GM19468 (cell line): Measurements from ENCODE around the gene PLK4.

Experiments
- ATAC-seq: cut with Tn5 transposase; IDR thresholded peaks from one replicate; pipeline ENCODE4 v1.9.1; 2021; ENCODE audit warnings: mild to moderate bottlenecking, moderate library complexity, moderate number of reproducible peaks; ENCODE audit not compliant: unreplicated experiment; ENCODE audit errors: extremely low read depth

Gene PLK4

DNA sequence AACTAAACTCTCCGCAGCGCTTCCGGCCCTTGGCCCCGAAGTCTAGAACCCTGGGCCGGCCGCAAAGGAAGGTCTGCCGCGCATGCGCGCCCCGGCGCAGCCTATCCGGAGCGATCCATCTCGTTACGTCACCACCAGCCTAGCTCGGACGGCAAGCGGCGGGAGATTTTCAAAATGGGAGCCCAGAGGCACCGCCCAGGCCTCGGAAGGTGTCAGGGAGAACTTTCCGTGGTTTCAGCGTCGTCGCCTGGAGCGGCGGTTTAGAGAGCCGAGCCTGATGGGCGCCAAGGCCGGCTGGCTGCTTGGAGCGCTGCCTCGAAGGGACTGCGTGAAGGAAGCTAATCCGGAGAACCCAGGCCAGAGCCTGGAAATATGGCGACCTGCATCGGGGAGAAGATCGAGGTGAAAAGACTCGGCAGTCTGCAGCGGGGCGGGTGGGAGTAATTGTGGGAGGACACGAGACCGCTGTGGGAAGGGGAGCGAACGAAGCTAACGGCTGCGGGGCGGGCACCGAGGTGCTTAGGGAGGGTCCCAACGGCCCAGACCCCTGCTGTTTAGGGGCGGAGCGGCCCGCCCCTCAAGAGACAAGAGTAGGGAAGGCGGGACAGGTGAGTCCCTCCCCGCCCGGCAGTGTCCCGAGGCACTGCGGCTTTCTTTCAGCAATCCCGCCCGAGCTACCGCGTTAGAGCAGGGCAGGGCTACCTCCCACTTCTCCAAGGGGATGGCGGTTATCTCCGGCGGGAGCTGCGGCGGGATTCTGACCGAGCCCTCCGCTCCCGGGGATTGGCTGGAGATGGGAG, at the start of gene PLK4:
Gene PLK4, plus strand, starts transcription at position 131 of the 800 bp plus-strand sequence. Its CDS starts 242 bp downstream, at position 373.
- peak; percentile 97 for ATAC-seq

DNA sequence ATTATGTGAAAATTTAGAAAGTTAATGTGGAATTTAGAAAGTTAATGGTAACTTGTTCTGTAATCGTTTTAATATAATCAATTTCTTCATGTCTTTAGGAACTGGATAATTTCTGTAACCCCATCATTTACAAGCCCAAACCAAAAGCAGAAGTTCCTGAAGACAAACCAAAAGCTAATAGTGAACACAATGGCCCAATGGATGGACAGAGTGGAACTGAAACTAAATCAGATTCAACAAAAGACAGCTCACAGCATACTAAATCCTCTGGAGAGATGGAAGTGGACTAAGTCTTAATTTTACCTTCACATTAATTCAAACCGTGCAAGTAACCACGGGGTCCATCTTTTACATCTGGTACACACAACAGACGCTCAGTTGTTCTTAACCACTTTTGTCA, 48.1 kb upstream of the PLK4 start:
- peak; percentile 42 for ATAC-seq

DNA sequence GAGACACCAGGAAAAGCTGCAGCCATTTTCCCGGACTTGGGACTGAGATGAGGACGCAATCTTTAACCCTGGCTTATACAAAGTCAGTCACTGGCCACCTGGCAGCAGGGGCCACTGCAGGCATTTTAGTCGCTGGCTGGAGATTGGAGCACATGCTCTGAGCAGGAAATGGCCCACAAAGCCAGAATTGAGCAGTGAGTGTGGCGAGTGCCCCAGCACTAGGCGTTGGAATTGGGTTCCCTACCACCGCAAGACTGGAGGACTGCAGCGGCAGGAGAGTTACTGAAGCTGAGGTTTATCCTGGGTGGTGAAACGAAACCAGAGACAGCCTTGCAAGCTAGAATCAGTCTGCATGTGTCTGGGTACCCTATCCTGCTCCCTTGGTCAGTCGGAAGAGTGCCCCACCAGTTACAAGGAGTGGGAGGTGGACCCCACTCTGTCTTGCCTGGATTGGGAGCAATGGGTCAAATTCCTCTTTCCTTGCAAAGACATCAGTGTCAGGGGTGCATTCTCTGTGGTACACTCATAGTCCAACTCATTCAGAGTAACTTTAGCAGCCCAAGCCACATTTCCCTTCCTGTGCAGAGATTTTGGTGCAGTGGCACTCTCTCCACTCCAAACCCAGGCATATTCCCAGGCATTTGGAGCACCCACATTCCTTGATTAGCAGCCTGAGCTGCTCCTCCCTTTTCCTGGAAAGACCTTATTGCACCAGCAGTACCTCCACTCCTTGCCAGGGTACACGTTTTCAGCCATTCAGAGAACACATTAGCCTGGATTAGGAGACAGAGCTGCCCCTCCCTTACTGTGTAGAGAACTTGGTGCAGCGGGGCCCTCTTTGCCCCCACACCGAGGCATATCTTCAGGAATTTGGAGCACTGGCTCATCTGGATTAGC, 36.7 kb upstream of the PLK4 start:
- ATAC-seq, result no peak

DNA sequence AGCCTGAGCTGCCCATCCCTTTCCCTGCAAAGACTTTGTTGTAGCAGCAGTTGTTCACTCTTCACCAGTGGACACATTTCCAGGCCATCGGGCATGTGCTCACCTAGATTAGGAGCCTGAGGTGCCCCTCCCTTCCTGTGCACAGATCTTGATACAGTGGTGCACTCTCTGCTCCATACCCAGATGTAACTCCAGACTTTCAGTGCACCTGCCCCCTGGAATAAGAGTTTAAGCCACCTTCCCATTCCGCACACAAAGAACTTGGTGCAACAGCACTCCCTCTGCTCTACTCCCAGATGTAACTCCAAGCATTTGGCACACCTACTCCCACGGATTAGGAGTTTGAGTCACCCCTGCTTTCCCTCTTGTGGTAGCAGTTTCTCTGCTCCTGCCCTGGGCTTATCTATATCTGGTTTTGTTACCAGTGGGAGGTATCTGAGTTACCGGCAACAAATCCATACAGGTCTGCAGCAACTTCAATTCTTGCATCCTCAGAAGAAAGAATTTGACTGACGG, 36.0 kb upstream of the PLK4 start:
- no peak for ATAC-seq

DNA sequence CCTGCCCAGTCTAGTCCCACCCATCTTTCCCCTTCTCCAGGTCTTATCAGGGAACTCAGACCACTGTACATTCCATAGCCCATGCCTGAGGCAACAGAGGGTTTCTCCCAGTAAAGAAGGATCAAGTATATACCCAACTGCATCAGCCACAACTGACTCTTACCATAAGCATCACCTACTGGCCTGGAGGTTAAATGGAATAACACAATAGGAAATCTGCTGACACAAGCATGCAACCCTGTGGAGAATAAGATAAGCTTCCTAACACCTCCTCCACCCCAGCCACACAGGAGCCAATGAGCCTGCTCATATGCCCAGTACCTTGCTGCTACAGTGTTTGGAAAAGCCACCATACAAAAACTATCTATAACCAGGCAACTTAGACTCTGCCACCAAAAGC, 34.6 kb upstream of the PLK4 start:
- no peak for ATAC-seq

DNA sequence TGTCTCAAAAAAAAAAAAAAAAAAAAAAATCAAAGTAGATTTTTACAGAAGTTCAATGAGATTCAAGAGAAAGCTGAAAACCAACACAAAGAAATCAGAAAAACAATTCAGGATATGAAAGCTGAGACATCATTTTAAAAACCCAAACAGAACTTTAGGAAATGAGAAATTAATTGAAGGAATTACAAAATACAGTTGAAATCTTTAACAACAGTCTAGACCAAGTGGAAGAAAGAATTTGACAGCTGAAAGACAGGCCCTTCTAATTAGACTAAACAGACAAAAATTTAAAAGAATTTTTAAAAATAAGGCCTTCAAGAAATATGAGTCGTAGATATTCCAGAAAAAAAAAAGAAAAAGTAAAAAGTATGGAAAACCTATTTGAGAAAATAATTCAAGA, 33.9 kb upstream of the PLK4 start:
- no peak for ATAC-seq

DNA sequence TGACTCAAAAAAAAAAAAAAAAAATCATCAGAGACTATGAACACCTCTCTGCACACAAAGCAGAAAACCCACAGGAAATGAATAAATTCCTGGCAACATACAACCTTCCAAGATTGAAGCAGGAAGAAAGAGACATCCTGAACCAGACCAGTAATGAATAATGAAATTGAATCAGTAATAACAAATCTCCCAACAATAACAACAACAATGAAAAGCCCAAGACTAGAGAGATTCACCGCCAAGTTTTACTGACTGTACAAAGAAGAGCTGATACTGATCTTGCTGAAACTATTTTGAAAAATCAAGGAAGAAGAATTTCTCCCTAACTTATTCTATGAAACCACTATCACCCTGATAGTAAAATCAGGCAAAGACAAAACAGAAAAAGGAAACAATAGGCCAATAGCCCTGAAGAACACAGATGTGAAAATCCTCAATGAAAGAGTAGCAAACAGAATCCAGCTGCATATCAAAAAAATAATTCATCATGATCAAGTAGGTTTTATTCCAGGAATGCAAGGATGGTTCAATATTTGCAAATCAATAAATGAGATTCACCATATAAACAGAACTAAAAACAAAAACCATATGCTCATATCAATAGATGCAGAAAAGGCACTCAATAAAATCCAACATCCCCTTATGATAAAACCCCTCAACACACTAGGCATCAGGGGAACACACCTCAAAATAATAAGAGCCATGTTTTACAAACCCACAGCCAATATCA, 31.0 kb upstream of the PLK4 start:
- ATAC-seq, result no peak

DNA sequence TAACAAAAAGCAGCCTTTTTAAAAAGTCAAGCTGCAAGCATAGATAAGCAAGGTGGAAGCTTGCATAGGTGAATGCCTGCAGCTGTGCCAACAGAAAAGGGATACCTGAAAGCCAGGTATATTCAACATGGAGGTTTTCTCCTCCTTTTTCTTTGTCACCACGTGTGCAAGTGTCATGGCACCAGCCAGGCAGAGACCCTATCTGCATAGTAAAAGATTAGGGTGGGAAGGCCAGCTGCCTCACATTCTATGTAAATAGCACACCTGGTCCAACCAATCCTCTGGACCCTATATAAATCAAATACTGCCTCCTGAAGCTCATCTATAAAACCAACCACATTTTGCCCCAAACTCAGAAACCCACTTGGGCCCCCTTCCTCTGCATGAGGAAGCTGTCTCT, 28.0 kb upstream of the PLK4 start:
- ATAC-seq, result no peak

DNA sequence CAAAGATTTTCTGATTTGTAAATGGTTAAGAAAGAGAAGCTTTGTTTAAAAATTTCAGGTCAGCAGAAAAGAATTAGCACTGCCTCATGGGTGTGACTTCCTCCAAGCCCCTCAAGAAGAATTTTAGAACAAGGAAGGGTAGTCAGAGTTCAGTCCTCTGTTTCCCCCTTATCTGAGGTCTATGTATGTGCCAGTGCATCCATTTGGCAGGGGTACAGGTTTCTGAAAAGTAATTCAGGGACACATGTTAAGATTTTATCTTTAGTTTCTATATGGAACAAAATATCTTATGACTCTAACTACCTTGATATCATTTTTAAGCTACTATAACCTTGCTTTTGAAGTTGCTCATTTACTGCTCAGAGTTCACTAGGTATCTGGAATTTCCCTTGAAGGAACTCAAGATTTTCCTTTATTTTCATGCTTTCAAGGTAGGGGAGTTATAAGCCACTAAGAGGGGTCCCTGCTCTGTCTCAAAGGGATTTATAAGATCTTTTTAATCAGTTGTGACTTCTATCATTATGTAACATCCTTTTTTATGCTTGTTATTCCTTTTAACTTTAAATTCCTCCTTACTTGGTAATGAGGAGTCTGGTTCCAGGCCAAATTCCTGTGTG, 24.4 kb upstream of the PLK4 start:
- ATAC-seq, result no peak

DNA sequence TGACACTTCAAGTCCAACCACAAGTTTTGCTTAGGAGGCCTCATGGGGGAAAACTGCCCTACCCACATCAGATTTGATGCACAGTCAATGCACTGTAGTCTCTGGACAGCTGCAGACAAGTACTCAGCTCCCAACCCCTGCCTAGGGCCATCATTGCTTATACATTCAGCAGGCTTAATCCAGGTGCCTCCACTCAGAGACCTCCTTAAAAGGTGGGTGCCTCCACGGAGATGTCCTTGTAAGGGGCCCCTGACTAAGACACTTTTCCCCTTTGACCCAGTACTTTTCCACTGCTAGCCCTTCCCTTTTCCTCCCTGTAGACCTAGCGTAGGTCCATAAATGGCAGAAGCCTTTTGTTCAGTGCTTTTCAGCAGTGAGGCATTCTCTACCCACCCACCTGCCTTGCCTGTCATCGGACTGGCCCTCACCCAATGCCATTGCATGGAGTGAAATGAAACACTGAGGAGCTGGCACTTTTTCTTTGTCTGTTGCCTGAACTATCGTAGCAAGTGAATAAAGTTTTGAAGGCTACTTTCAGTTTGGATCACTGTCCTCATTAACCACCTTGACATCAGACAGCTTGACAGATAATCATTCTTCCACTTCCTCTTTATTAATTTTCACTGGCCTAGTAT, 23.8 kb upstream of the PLK4 start:
- ATAC-seq, result peak; percentile 83

DNA sequence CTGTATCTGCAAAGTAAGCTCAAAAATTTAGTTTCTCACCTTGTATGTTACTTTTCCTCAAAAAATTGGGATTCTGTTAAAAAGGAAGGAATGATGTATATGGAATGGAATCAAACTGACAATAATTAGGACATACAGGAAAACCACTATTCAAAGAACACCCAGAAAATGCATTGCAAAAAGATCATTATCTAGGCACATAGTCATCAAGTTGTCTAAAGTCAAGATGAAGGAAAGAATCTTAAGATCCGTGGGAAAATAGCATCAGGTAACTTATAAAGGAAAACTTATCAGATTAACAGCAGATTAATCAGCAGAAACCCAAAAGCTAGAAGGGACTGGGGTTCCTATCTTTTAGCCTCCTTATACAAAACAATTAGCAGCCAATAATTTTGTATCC, 23.1 kb upstream of the PLK4 start:
- ATAC-seq, result no peak

DNA sequence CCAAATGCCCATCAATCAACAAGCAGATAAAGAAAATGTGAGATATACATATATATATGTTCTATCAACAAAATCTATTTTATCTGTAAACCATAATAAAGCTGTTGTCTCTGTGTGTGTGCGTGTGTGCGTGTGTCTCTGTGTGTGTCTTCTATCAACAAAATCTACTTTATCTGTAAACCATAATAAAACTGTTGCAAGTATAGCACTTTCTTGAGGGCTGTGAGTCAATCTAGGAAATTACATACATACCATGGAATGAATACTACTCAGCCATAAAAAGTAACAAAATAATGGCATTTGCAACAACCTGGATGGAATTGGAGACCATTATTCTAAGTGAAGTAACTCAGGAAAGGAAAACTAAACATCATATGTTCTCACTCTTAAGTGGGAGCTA, 12.5 kb upstream of the PLK4 start:
- no peak for ATAC-seq

DNA sequence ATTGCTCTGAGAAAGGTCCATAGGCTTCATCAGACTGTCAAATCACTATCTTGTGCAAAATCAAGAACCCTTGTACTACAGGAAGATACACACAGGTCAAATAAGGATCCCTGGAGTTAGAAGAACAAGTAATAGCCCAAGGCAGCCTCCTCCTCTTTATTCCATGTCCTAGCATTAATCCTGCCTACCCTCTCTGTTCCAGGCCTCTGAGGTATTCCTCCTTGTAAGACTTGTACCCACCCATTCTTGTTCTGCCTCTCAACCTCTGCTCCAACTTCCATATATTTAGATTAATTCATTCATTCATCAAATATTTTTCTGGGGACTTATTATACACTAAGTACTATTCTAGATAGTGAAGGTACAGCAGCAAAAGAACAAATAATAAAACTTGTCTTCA, 10.4 kb upstream of the PLK4 start:
- no peak for ATAC-seq

DNA sequence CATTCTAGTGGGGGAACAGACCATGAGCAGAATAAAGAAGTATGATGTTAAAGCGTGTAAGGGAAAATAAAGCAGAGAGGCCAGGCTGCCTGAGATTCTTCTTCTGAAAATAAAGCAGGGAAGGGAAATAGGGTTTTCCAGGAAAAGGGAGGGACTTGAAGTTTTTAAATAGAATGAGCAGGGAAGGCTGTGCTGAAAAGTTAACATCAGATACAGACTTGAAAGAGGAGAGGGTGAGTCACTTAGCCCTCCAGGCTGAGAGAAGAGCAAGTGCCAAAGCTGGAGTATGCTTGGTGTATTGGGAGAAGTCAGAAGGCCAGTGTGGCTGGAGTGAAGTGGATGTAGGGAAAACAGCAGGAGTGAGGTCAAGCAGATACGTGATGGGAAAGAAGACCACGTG, 10.0 kb upstream of the PLK4 start:
- ATAC-seq, result no peak

DNA sequence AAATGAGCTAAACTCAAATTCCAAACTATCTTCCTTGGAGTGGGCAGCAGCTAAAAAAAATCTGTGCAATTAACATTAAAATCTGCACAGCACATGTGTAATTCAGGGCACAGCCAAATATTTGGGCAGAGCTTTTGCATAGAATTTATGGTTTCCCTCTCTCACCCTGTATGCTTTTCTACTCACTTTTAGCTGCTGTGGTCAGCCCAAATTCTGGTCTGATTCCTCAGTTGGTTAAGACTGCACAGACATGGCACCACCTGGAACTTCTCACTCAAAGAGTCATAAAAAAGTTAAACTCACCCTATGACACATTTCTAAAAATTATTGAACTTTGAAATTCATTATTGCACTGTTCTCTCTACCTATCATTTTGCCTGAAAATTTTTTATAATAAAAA, 4.9 kb upstream of the PLK4 start:
- no peak for ATAC-seq

DNA sequence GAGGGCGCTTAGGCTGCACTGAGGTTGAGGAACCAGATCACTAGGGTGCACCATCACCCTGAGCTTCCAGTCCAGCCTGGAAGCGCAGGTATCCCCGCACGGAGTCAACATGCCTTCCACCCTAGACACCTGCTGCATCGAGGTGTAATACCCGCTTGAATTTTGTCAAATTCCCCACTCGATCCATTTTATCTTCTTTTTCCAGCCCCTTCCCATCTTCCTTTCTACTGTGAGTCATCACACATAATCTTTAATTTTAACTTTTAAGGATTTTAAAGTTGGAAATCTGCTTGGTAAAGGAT, 821 bp downstream of the PLK4 start:
- ATAC-seq, result peak; percentile 8

DNA sequence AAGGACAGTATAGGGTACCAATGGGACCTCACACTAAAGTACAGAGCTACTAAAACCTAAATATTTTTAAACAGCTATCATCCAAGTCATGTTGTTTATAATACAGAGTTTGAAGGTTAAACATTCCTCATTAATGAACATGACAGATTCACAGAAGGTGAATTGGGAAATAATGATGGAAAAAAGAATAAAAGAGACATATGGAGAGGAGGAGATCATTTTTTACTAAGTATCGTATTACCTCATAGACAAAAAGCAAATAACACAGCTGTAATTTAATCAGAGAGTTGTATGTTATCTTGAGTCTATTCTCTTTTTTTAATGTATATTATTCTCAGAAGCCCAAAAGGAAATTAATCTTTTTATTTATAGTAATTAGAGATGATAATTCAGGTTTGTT, 7.9 kb downstream of the PLK4 start:
- ATAC-seq, result no peak

DNA sequence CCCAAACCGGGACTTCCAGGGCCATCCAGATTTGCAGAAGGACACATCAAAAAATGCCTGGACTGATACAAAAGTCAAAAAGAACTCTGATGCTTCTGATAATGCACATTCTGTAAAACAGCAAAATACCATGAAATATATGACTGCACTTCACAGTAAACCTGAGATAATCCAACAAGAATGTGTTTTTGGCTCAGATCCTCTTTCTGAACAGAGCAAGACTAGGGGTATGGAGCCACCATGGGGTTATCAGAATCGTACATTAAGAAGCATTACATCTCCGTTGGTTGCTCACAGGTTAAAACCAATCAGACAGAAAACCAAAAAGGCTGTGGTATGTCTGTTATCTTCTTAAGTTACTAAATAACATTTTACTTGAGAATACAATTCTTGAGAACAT, 9.2 kb downstream of the PLK4 start:
- no peak for ATAC-seq

DNA sequence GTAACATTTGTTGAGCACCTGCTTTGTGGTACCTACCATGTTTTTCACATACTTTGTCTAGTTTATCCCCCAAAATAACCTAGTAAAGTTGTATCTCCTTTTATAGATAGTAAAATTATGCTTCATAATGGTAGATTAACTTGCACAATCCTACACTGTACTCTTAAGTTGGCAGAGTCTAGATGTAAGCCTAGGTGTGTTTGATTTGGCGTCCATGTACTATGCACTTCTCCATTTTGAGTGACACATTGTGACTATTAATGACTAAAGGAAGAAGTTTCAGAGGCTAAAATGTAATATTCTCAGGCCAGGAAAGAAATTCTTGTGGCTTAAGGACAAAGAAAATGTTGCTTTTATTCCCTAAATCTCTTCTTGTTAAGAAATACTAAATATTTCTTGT, 15.4 kb downstream of the PLK4 start:
- ATAC-seq, result no peak

DNA sequence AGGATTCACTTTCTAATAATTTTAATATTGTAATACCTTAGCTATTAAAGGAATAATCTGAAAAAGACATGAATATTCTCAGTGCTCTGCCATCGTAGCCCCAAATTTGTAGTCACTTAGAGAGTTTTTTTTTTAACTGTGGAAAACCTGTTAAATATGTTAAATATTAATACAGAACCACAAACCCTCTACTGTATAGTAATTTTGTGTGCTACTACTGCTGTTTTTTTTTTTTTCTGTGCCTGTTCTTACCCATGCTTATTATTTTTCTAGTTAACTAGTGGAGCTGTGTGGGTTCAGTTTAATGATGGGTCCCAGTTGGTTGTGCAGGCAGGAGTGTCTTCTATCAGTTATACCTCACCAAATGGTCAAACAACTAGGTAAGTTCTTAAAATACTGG, 15.8 kb downstream of the PLK4 start:
- no peak for ATAC-seq
